Liver (tissue), 4 donors: Measurements from ENCODE around the gene MANF. TPM values are rescaled to one million over a fixed set of nuclear protein-coding genes. Genes with fewer than 3 reads are reported as not detected.

Source experiments
- polyA plus RNA-seq, 2 donors: library from polyadenylated mRNA; stranded (reverse) in 1 of 2; unstranded in 1 of 2; fragments of 200-250 nt in 1 of 2; fragments of >200 nt in 1 of 2; fragmentation: Nextera tagmentation in 1 of 2; extraction: Ambion mirVana in 1 of 2; gene quantifications; one replicate each; pipeline versions ENCODE4 v1.2.1 to v1.2.3, GENCODE V29; 2013 to 2015
- total RNA-seq, 2 donors: library from RNA; depleted of rRNA; stranded (reverse); fragments of >200 nt; gene quantifications; one replicate each; pipeline ENCODE4 v1.2.3, GENCODE V29; 2014
- donor health status: healthy.
- donor health status: healthy.
- donor health status: healthy.

Gene MANF
- total and polyA plus RNA-seq, 4 donors: 28.9 to 116 (median 75.6) TPM

Other genes starting within 250 kb of the MANF start
- 10 to 100 TPM; 12.2 to 14.8 TPM for gene RBM15B, start 6.0 kb downstream of the MANF start, total RNA-seq
- 1 to 10 TPM; 2.3 to 7.9 TPM for gene RBM15B, start 6.0 kb downstream of the MANF start, polyA plus RNA-seq
- 10 to 100 TPM; 11.4 to 14.5 TPM for gene DCAF1, start 114.7 kb downstream of the MANF start, total RNA-seq
- 1 to 10 TPM; 5.2 to 6.8 TPM for gene DCAF1, start 114.7 kb downstream of the MANF start, polyA plus RNA-seq
- gene RAD54L2, start 153.4 kb downstream of the MANF start, total RNA-seq: 10 to 100 TPM in 1 of 2 donors, 1 to 10 TPM in 1; 9.6 to 25.1 TPM
- 1 to 10 TPM; 1.9 to 6.5 TPM for gene RAD54L2, start 153.4 kb downstream of the MANF start, polyA plus RNA-seq